Right lobe of liver (tissue), 6 donors: ENCODE results near the gene MTF1. TPM values are rescaled to one million over a fixed set of nuclear protein-coding genes. Genes with fewer than 3 reads are reported as not detected.

Experiments used
- ATAC-seq, 4 donors: fragments of 200-7000 bp; cut with Tn5 transposase; one replicate each; pipeline ENCODE4 v1.9.1; 2020; ENCODE audit warnings: mild to moderate bottlenecking in 4 of 4, moderate library complexity in 4 of 4
- DNase-seq, 3 donors: peaks; one replicate each; pipeline ENCODE4 v3.0.0-alpha.2; 2020
- H3K27ac ChIP-seq, 3 donors: fragments of 200-600 bp; one replicate each; pipeline ENCODE4 v1.8.0; 2022
- H3K27me3 ChIP-seq, 2 donors: fragments of 200-600 bp; one replicate each; pipeline ENCODE4 v1.8.0; 2022
- H3K36me3 ChIP-seq, 4 donors: fragments of 200-600 bp; sonication (generic) in 1 of 4; one replicate each; pipeline versions ENCODE4 v1.5.1 to v1.8.0; 2017 to 2022; ENCODE audit warnings: control low read depth in 1 of 4
- H3K4me1 ChIP-seq, 4 donors: fragments of 200-600 bp; sonication (generic) in 1 of 4; one replicate each; pipeline versions ENCODE4 v1.5.1 to v1.8.0; 2017 to 2022; ENCODE audit warnings: control low read depth in 1 of 4
- H3K4me3 ChIP-seq, 3 donors: fragments of 200-600 bp; one replicate each; pipeline ENCODE4 v1.8.0; 2022
- H3K9me3 ChIP-seq, 4 donors: fragments of 200-600 bp; sonication (generic) in 1 of 4; one replicate each; pipeline versions ENCODE4 v1.5.1 to v1.8.0; 2017 to 2022; ENCODE audit warnings: control low read depth in 1 of 4
- CTCF ChIP-seq, 4 donors: fragments of 200-600 bp in 3 of 4; fragments of 450-650 bp in 1 of 4; IDR thresholded peaks; one replicate each; pipeline versions ENCODE4 v1.5.1 to v1.8.0; 2016 to 2022; ENCODE audit warnings: antibody characterized with exemption in 4 of 4, mild to moderate bottlenecking in 2 of 4
- POLR2A ChIP-seq: fragments of 450-650 bp; IDR thresholded peaks from one replicate; pipeline ENCODE4 v1.6.1; 2017; ENCODE audit warnings: antibody characterized with exemption, mild to moderate bottlenecking
- WGBS: methylation state at CpG from one replicate; pipeline ENCODE4 v1.1.6; 2018; ENCODE audit warnings: low coverage, low lambda C conversion rate; ENCODE audit not compliant: insufficient coverage; ENCODE audit errors: missing lambda C conversion rate; 5-methylcytosine and 5-hydroxymethylcytosine counted together
- intact Hi-C, 2 donors: fragments of 100-400 bp; cut with DNase I; formaldehyde crosslinking; loops; one replicate each; pipeline versions ENCODE4 v1.11.2 to v1.14.1; 2022
- total RNA-seq, 6 experiments: library from RNA; depleted of rRNA in 2 of 6; stranded (reverse); fragments of >200 nt in 2 of 6; fragmentation: NEBNext Ultra II Directional in 3 of 6; extraction: Animal tissue kit (Norgen Biotek cat#: 25700) in 3 of 6; gene quantifications; one replicate each; pipeline versions ENCODE4 v1.1.0 to v1.2.4, GENCODE V29; 2016 to 2023
- donor health status: DM: no; HTN: yes; CAD: no.
- donor health status: DM: no; HTN: no; CAD: no.
- donor health status: DM: no; HTN: no; CAD: no.
- donor health status: DM: no; HTN: yes; CAD: no.
- donor health status: DM: no; HTN: yes; CAD: no.

The MTF1 gene
- total RNA-seq, 6 experiments from 2014 or later: 3.5 to 10.3 (median 6.1) TPM

GRCh38 chr1:37793773-37794371 is 65.5 kb downstream of the MTF1 start, which contains the start of gene MANEAL:
TSS of gene MANEAL (plus strand) at chr1:37793847. CDS start at chr1:37794183, 336 bp downstream.
- no peaks in the 10 kb centered on the region for H3K9me3 ChIP-seq
- no peaks in the 10 kb centered on the region for H3K27me3 ChIP-seq
- H3K4me1 ChIP-seq: peaks cover 0 to 10% (median 0%) of the 10 kb centered on the region in 4 donors
- TF ChIP-seq CTCF (IDR thresholded peaks at IDR 0.05) (no peak), POLR2A (peak; percentile 30)
- ATAC-seq: peak; percentile 81 to 88 (median 83)
- DNase-seq: peak in 2 of 3 donors; percentile 50 to 55
- no peaks in the 10 kb centered on the region for H3K36me3 ChIP-seq
- H3K4me3 ChIP-seq: peak within 1 kb of the TSS; percentile 35 to 61 (median 53)
- no peak within 1 kb of the TSS for H3K27ac ChIP-seq
- no CpG with 5 or more reads among the region's 82 CpGs for WGBS
- intact Hi-C loops: no loop called here

GRCh38 chr1:37792943-37793686 is 66.3 kb downstream of the MTF1 start:
- H3K27me3 ChIP-seq: no peaks in the 10 kb centered on the region
- DNase-seq (no peak), ATAC-seq (peak in 2 of 4 donors; percentile 5 to 6)
- H3K4me1 ChIP-seq: peaks cover 0 to 10% (median 0%) of the 10 kb centered on the region in 4 donors
- H3K27ac ChIP-seq: no peak overlapping the region
- H3K9me3 ChIP-seq: no peaks in the 10 kb centered on the region
- WGBS: 24% methylated on average over 13 of the region's 36 CpGs
- TF ChIP-seq CTCF (IDR thresholded peaks at IDR 0.05): no peak
- TF ChIP-seq POLR2A: no peak
- no peaks in the 10 kb centered on the region for H3K36me3 ChIP-seq
- intact Hi-C loops: no loop called here
- peak overlapping the region; percentile 35 to 61 (median 53) for H3K4me3 ChIP-seq

GRCh38 chr1:37782491-37782890 is 76.9 kb downstream of the MTF1 start:
- no peaks in the 10 kb centered on the region for H3K9me3 ChIP-seq

GRCh38 chr1:37778654-37779053 is 80.7 kb downstream of the MTF1 start:
- H3K4me3 ChIP-seq: no peak overlapping the region
- ATAC-seq (no peak), DNase-seq (no peak)
- H3K36me3 ChIP-seq: no peaks in the 10 kb centered on the region
- WGBS: 100% methylated on average over 1 of the region's 3 CpGs
- no peaks in the 10 kb centered on the region for H3K27me3 ChIP-seq
- intact Hi-C loops: no loop called here
- H3K9me3 ChIP-seq: no peaks in the 10 kb centered on the region
- no peak for TF ChIP-seq CTCF (IDR thresholded peaks at IDR 0.05)
- no peak for TF ChIP-seq POLR2A
- no peak overlapping the region for H3K27ac ChIP-seq
- no peaks in the 10 kb centered on the region for H3K4me1 ChIP-seq

More at GRCh38 chr1:37782491-37782890, 76.9 kb downstream of the MTF1 start:
- no peaks in the 10 kb centered on the region for H3K27me3 ChIP-seq
- WGBS: 50% methylated on average over 1 of the region's 17 CpGs
- TF ChIP-seq CTCF (IDR thresholded peaks at IDR 0.05) (no peak), POLR2A (no peak)
- DNase-seq: no peak
- no peaks in the 10 kb centered on the region for H3K4me1 ChIP-seq
- no peak overlapping the region for H3K27ac ChIP-seq
- ATAC-seq: no peak
- intact Hi-C loops: no loop called here
- H3K36me3 ChIP-seq: no peaks in the 10 kb centered on the region
- H3K4me3 ChIP-seq: no peak overlapping the region
